K562 (cell line): ENCODE measurements around the gene NPC1. TPM values are rescaled to one million over a fixed set of nuclear protein-coding genes. Genes with fewer than 3 reads are reported as not detected.

Experiments used
- ATF4 ChIP-seq: fragments of 450-650 bp; formaldehyde crosslinking; IDR thresholded peaks from 2 replicates; pipeline ENCODE4 v1.4.0; 2022; ENCODE audit warnings: mild to moderate bottlenecking, moderate library complexity
- CBFA2T3 ChIP-seq: fragments of 450-650 bp; IDR thresholded peaks from 2 replicates; pipeline ENCODE4 v1.6.1; 2017
- CTCF ChIP-seq, 3 experiments: IDR thresholded peaks in 2 of 3; conservative IDR thresholded peaks in 1 of 3; 2 replicates each; pipeline ENCODE4 v1.5.1; 2011 to 2012; ENCODE audit warnings: low read length in 3 of 3, mild to moderate bottlenecking in 3 of 3, control low read depth in 2 of 3, improper control_type of control experiment in 1 of 3, inconsistent platforms in 1 of 3, low read depth in 1 of 3, mixed read lengths in 1 of 3, moderate library complexity in 1 of 3; ENCODE audit not compliant: insufficient read depth in 2 of 3
- DEAF1 ChIP-seq: fragments of 450-650 bp; formaldehyde crosslinking; IDR thresholded peaks from 2 replicates; pipeline ENCODE4 v1.4.0; 2020; ENCODE audit warnings: mild to moderate bottlenecking, moderate library complexity
- KLF16 ChIP-seq: IDR thresholded peaks from 2 replicates; pipeline ENCODE4 v1.6.1; 2016; ENCODE audit warnings: antibody characterized with exemption
- RAD21 ChIP-seq, 2 experiments: fragments of 250-450 bp in 1 of 2; fragments of 450-650 bp in 1 of 2; sonication (Bioruptor Pico) in 1 of 2; formaldehyde crosslinking in 1 of 2; IDR thresholded peaks in 1 of 2; conservative IDR thresholded peaks in 1 of 2; 2 replicates each; pipeline versions ENCODE4 v1.4.0 to v1.8.0; 2020 to 2022; ENCODE audit warnings: mild to moderate bottlenecking in 2 of 2, moderate library complexity in 1 of 2
- REST ChIP-seq, 2 experiments: fragments of 450-650 bp; formaldehyde crosslinking in 1 of 2; IDR thresholded peaks; 2 replicates each; pipeline versions ENCODE4 v1.4.0 to v1.6.1; 2014 to 2020; ENCODE audit warnings: mild to moderate bottlenecking in 2 of 2, borderline replicate concordance in 1 of 2, low read depth in 1 of 2
- SMARCA4 ChIP-seq: fragments of 450-650 bp; IDR thresholded peaks from 2 replicates; pipeline ENCODE4 v1.6.1; 2016
- TAL1 ChIP-seq: fragments of 450-650 bp; IDR thresholded peaks from 2 replicates; pipeline ENCODE4 v1.6.1; 2016; ENCODE audit warnings: mild to moderate bottlenecking
- TFAP4 ChIP-seq: sonication (generic); formaldehyde crosslinking; IDR thresholded peaks from 2 replicates; pipeline ENCODE4 v1.8.0; 2022; ENCODE audit warnings: missing genetic modification reagents, mild to moderate bottlenecking, moderate library complexity, borderline replicate concordance
- ZNF398 ChIP-seq: fragments of 250-450 bp; sonication (Bioruptor Pico); IDR thresholded peaks from 2 replicates; pipeline ENCODE4 v1.8.0; 2021; ENCODE audit warnings: moderate library complexity, mild to moderate bottlenecking, inconsistent platforms
- polyA plus RNA-seq, 8 experiments: library from polyadenylated mRNA; depleted of rRNA in 4 of 8; stranded (reverse) in 5 of 8; unstranded in 3 of 8; fragments of >200 nt; fragmentation: Nextera tagmentation in 2 of 8; fragmentation: Illumina TruSeq in 1 of 8; extraction: Ambion mirVana in 2 of 8; extraction: Trizol in 1 of 8; gene quantifications; 2 replicates each; pipeline versions ENCODE4 v1.2.1 to v1.2.3, GENCODE V29; 2011 to 2014; ENCODE audit warnings: inconsistent platforms in 1 of 8, missing spikeins in 1 of 8
- total RNA-seq, 7 experiments: library from RNA; depleted of rRNA in 6 of 7; stranded (reverse); fragments of >200 nt in 6 of 7; fragmentation: Illumina TruSeq in 2 of 7; extraction: Trizol in 2 of 7; gene quantifications; 2 replicates each; pipeline versions ENCODE4 v1.2.1 to v1.2.3, GENCODE V29; 2011 to 2021; ENCODE audit warnings: low replicate concordance in 1 of 7

The NPC1 gene
- total and polyA plus RNA-seq, 9 of the 15 experiments (the other 6 are each of a cell fraction or from before 2014, with no cell fraction given), result 17.1 to 45.9 (median 27.6) TPM

- TF ChIP-seq CTCF (IDR thresholded peaks at IDR 0.05 in 2 of 3, conservative IDR thresholded peaks at IDR 0.05 in 1 of 3; ENCODE audit: insufficient read depth in 2 of 3, low read depth in 1 of 3, low read length in 3 of 3) (peak; percentile 87 to 99 (median 95)), TFAP4 (CRISPR knock-in tag) (peak; percentile 29; the same call in 1 of the 2 replicates), CBFA2T3 (peak; percentile 53), ZNF398 (CRISPR knock-in tag) (no peak), TAL1 (peak; percentile 32; the same call in 1 of the 2 replicates), REST (IDR thresholded peaks at IDR 0.05; ENCODE audit: borderline replicate concordance) (peak; percentile 70; the same call in 1 of the 2 replicates), REST (CRISPR knock-in tag; IDR thresholded peaks at IDR 0.05; ENCODE audit: low read depth) (no peak), ATF4 (CRISPR knock-in tag) (no peak), SMARCA4 (peak; percentile 29; the same call in 1 of the 2 replicates), DEAF1 (peak; percentile 71), RAD21 (CRISPR knock-in tag; conservative IDR thresholded peaks at IDR 0.05 in 1 of 2, IDR thresholded peaks at IDR 0.05 in 1 of 2) (peak; percentile 70 to 93), KLF16 (0 out of 2 replicates have a peak, but pooled peaks have one; percentile 38)
Measured at GRCh38 chr18:23498877-23499276, 87.4 kb downstream of the NPC1 start (continued).
